Measurements from ENCODE around the gene MAN1B1. TPM values are rescaled to one million over a fixed set of nuclear protein-coding genes. Genes with fewer than 3 reads are reported as not detected.

Gene MAN1B1
- total RNA-seq, 1 experiment from 2014 or later: 50.9 TPM

DNA sequence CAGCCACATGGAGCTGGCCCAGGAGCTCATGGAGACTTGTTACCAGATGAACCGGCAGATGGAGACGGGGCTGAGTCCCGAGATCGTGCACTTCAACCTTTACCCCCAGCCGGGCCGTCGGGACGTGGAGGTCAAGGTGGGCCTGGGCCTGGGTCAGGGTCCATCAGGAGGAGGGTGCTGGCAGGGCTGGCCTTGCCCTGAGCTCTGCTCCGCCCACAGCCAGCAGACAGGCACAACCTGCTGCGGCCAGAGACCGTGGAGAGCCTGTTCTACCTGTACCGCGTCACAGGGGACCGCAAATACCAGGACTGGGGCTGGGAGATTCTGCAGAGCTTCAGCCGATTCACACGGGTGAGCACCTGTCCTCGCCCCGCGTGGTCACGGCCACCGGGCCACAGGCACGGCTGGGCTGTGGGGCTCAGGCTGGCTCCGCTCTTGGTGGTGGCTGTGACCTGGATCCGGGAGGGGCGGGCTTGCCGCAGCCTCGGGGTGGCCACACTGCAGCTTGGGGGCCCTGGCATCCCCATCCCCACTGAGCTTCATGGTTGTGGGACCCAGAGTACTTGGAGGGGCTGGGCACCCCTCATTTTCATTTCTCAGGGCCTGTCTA, 20.6 kb downstream of the MAN1B1 start:
- Histone ChIP-seq H3K36me3 (ENCODE audit: control insufficient read depth in 1 of 2, insufficient read depth in 2 of 2, low read length in 2 of 2) (peaks cover 12 to 57% of the 10 kb centered on the region in 2 experiments; a peak in 3 of 4 replicates), H3K9ac (ENCODE audit: low read length) (no peak overlapping the region), H3K27me3 (ENCODE audit: insufficient read depth, low read length) (no peaks in the 10 kb centered on the region), H3K4me2 (ENCODE audit: low read length) (no peak overlapping the region), H4K20me1 (ENCODE audit: insufficient read depth) (no peaks in the 10 kb centered on the region), H3K79me2 (ENCODE audit: insufficient read depth, low read length) (peaks cover 7% of the 10 kb centered on the region; the same call in 1 of the 2 replicates), H3K9me2 (ENCODE audit: insufficient read depth) (no peaks in the 10 kb centered on the region), H3K4me3 (replicated peaks in 1 of 2; ENCODE audit: low read depth in 1 of 2, low read length in 2 of 2) (no peak overlapping the region), H2AFZ (ENCODE audit: low read depth, low read length, poor library complexity, severe bottlenecking) (no peak overlapping the region), H3K27ac (ENCODE audit: low read depth, low read length) (no peak overlapping the region; the same call in 1 of the 2 replicates), H3K4me1 (ENCODE audit: control insufficient read depth in 1 of 2, insufficient read depth in 2 of 2, low read length in 2 of 2) (no peaks in the 10 kb centered on the region), H3K9me3 (ENCODE audit: control insufficient read depth in 1 of 2, insufficient read depth in 1 of 2, low read depth in 1 of 2, low read length in 2 of 2) (peaks cover 0 to 11% of the 10 kb centered on the region in 2 experiments; a peak in 1 of 4 replicates)
- intact Hi-C loops (cut with micrococcal nuclease): no loop called here
- ATAC-seq (peak; percentile 10; the same call in 1 of the 2 replicates), DNase-seq (ENCODE audit: low read depth, low spot score) (no peak)
- ChIA-PET POLR2A (no interaction called here), CTCF (no interaction called here), RAD21 (ENCODE audit: low non-redundant PET in 1 of 2, low total read pairs in 2 of 2, uncharacterized antibody in 2 of 2, unreplicated experiment in 2 of 2) (no interaction called here)
- no TSS peak for BruUV-seq (replicated peaks)
- TF ChIP-seq CEBPB (IDR thresholded peaks at IDR 0.05; ENCODE audit: low read depth) (no peak), EGR1 (IDR thresholded peaks at IDR 0.05; ENCODE audit: low read depth) (no peak), SRF (IDR thresholded peaks at IDR 0.05; ENCODE audit: low read depth) (no peak), JUND (IDR thresholded peaks at IDR 0.05) (no peak), EZH2phosphoT487 (IDR thresholded peaks at IDR 0.05; ENCODE audit: borderline replicate concordance) (no peak), ZFX (IDR thresholded peaks at IDR 0.05) (no peak), ELF1 (IDR thresholded peaks at IDR 0.05; ENCODE audit: borderline replicate concordance, low read depth) (no peak), ZNF274 (IDR thresholded peaks at IDR 0.05; ENCODE audit: low read depth, low read length) (no peak), SP1 (IDR thresholded peaks at IDR 0.05; ENCODE audit: low read depth) (no peak), FOSL1 (IDR thresholded peaks at IDR 0.05; ENCODE audit: low read depth) (no peak), TCF7L2 (IDR thresholded peaks at IDR 0.05; ENCODE audit: borderline replicate concordance, extremely low read depth, insufficient read depth, insufficient read length) (no peak), YY1 (IDR thresholded peaks at IDR 0.05; ENCODE audit: extremely low read depth, insufficient replicate concordance, low read depth, low read length) (no peak), POLR2A (IDR thresholded peaks at IDR 0.05; ENCODE audit: borderline replicate concordance, extremely low read depth, insufficient read depth, insufficient read length) (no peak), SIN3A (IDR thresholded peaks at IDR 0.05; ENCODE audit: low read depth) (no peak), CBX3 (IDR thresholded peaks at IDR 0.05; ENCODE audit: low read depth) (no peak)
- TF ChIP-seq, protein P1, sequence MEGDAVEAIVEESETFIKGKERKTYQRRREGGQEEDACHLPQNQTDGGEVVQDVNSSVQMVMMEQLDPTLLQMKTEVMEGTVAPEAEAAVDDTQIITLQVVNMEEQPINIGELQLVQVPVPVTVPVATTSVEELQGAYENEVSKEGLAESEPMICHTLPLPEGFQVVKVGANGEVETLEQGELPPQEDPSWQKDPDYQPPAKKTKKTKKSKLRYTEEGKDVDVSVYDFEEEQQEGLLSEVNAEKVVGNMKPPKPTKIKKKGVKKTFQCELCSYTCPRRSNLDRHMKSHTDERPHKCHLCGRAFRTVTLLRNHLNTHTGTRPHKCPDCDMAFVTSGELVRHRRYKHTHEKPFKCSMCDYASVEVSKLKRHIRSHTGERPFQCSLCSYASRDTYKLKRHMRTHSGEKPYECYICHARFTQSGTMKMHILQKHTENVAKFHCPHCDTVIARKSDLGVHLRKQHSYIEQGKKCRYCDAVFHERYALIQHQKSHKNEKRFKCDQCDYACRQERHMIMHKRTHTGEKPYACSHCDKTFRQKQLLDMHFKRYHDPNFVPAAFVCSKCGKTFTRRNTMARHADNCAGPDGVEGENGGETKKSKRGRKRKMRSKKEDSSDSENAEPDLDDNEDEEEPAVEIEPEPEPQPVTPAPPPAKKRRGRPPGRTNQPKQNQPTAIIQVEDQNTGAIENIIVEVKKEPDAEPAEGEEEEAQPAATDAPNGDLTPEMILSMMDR (IDR thresholded peaks at IDR 0.05 in 2 of 3, conservative IDR thresholded peaks at IDR 0.05 in 1 of 3; ENCODE audit: borderline replicate concordance in 1 of 3, insufficient read depth in 1 of 3, low read depth in 2 of 3, low read length in 2 of 3): no peak
- TF ChIP-seq, protein P2, sequence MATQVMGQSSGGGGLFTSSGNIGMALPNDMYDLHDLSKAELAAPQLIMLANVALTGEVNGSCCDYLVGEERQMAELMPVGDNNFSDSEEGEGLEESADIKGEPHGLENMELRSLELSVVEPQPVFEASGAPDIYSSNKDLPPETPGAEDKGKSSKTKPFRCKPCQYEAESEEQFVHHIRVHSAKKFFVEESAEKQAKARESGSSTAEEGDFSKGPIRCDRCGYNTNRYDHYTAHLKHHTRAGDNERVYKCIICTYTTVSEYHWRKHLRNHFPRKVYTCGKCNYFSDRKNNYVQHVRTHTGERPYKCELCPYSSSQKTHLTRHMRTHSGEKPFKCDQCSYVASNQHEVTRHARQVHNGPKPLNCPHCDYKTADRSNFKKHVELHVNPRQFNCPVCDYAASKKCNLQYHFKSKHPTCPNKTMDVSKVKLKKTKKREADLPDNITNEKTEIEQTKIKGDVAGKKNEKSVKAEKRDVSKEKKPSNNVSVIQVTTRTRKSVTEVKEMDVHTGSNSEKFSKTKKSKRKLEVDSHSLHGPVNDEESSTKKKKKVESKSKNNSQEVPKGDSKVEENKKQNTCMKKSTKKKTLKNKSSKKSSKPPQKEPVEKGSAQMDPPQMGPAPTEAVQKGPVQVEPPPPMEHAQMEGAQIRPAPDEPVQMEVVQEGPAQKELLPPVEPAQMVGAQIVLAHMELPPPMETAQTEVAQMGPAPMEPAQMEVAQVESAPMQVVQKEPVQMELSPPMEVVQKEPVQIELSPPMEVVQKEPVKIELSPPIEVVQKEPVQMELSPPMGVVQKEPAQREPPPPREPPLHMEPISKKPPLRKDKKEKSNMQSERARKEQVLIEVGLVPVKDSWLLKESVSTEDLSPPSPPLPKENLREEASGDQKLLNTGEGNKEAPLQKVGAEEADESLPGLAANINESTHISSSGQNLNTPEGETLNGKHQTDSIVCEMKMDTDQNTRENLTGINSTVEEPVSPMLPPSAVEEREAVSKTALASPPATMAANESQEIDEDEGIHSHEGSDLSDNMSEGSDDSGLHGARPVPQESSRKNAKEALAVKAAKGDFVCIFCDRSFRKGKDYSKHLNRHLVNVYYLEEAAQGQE (IDR thresholded peaks at IDR 0.05; ENCODE audit: low read depth): no peak
- TF ChIP-seq, protein P3, sequence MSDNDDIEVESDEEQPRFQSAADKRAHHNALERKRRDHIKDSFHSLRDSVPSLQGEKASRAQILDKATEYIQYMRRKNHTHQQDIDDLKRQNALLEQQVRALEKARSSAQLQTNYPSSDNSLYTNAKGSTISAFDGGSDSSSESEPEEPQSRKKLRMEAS (IDR thresholded peaks at IDR 0.05): no peak

All from HCT116 (cell line).